ENCODE results near the gene PLAU. TPM values are rescaled to one million over a fixed set of nuclear protein-coding genes. Genes with fewer than 3 reads are reported as not detected.
A peak's percentile ranks its signal among the peaks of the same experiment; 100 is the strongest.
"Not testable (repeated sequence)": the region's sequence is repeated elsewhere in the genome, so short reads cannot be mapped to it uniquely, and the experiment has no call there.

PLAU gene
- total RNA-seq, 2 donors from 2014 or later = 7.1 to 11.0 TPM

DNA sequence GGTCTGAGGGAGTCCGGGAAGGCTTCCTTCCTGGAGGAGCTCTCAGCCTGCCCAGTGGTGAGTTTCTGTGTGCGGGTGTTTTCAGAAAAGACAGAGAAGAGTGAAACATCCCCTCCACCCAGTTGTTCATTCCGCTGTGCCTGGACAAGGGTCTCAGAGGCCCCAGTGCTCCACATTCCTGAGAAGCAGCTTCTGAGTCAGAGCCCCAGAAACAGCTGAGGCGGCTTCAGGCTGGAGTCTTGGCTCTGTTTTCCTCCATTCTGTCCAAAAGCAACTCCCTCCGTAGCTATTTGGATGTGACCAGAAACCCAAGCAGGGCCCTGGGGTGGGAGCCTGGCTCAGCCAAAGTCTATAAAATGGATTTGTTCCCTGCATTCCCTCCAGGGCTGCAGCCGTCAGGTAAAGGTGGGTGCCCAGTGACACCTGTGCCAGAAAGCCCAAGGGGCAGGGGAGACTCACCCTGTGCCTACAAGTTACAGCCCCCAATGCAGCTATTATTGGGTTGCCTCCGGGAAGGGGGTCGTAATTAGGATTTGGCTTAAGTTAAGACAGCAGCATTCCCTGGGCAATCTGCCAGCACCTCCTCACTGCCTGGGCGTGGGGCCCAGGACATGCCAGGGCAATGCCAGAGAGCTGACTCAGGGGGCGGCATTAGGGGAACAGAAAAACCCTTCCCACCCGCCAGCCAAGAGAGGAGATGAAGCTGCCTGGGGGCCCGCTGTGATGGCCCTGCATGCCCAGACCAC, 23.5 kb upstream of the PLAU start:
- Histone ChIP-seq H3K27ac (peak overlapping the region; percentile 75 to 82), H3K9me3 (no peaks in the 10 kb centered on the region), H3K4me1 (replicated peaks) (peaks cover 29% of the 10 kb centered on the region), H3K36me3 (no peaks in the 10 kb centered on the region), H3K27me3 (replicated peaks; ENCODE audit: insufficient read depth) (no peaks in the 10 kb centered on the region), H3K4me3 (no peak overlapping the region)
- WGBS = 8% methylated on average over 12 of the region's 12 CpGs
- intact Hi-C loops (cut with DNase I) = loop anchor here (2.0 to 5.0 kb wide), 2 partner anchors 195 to 347 kb away; no protein-coding TSS in a partner anchor
- DNase-seq (ENCODE audit: low spot score) = peak; percentile 85
- TF ChIP-seq POLR2A (IDR thresholded peaks at IDR 0.05) = no peak
- peak in 2 of 4 experiments; percentile 21 to 24 for TF ChIP-seq CTCF (IDR thresholded peaks at IDR 0.05)
- peak; percentile 71 for TF ChIP-seq POLR2AphosphoS5 (IDR thresholded peaks at IDR 0.05)

GRCh38 chr10:73888514-73888913, 22.4 kb upstream of the PLAU start:
- Histone ChIP-seq H3K27me3 (replicated peaks; ENCODE audit: insufficient read depth) (no peaks in the 10 kb centered on the region), H3K4me1 (replicated peaks) (peaks cover 29% of the 10 kb centered on the region), H3K36me3 (no peaks in the 10 kb centered on the region), H3K9me3 (no peaks in the 10 kb centered on the region), H3K4me3 (no peak overlapping the region), H3K27ac (peak overlapping the region; percentile 75 to 82)
- DNase-seq (ENCODE audit: low spot score) = peak; percentile 82
- 21% methylated on average over 5 of the region's 5 CpGs for WGBS
- TF ChIP-seq POLR2AphosphoS5 (IDR thresholded peaks at IDR 0.05) (peak; percentile 78), POLR2A (IDR thresholded peaks at IDR 0.05) (no peak)
- intact Hi-C loops (cut with DNase I) = loop anchor here (5.0 kb wide), 1 partner anchor 194 kb away; no protein-coding TSS in a partner anchor

- 30% methylated on average over 7 of the region's 7 CpGs for WGBS
- intact Hi-C loops (cut with DNase I) = loop anchor here (5.0 kb wide), 1 partner anchor 193 kb away; no protein-coding TSS in a partner anchor
- Histone ChIP-seq H3K4me1 (replicated peaks) (peaks cover 29% of the 10 kb centered on the region), H3K4me3 (no peak overlapping the region), H3K27me3 (replicated peaks; ENCODE audit: insufficient read depth) (no peaks in the 10 kb centered on the region), H3K9me3 (no peaks in the 10 kb centered on the region), H3K36me3 (no peaks in the 10 kb centered on the region), H3K27ac (peak overlapping the region; percentile 75 to 82)
- peak; percentile 90 for DNase-seq (ENCODE audit: low spot score)
- peak; percentile 45 for TF ChIP-seq POLR2AphosphoS5 (IDR thresholded peaks at IDR 0.05)
- no peak for TF ChIP-seq CTCF (IDR thresholded peaks at IDR 0.05)
- peak; percentile 54 for TF ChIP-seq POLR2A (IDR thresholded peaks at IDR 0.05)
Measured at GRCh38 chr10:73889014-73889413, 21.9 kb upstream of the PLAU start.

- H3K9me3 ChIP-seq; DNase-seq (ENCODE audit: low spot score); H3K4me3 ChIP-seq; H3K27me3 ChIP-seq (replicated peaks; ENCODE audit: insufficient read depth); H3K36me3 ChIP-seq: not testable (repeated sequence)
- 67% methylated on average over 3 of the region's 3 CpGs for WGBS
- Histone ChIP-seq H3K27ac (peak overlapping the region; percentile 75 to 82), H3K4me1 (replicated peaks) (peaks cover 29% of the 10 kb centered on the region)
- intact Hi-C loops (cut with DNase I) = loop anchor here (5.0 kb wide), 1 partner anchor 193 kb away; no protein-coding TSS in a partner anchor
Measured at GRCh38 chr10:73889416-73889815, 21.5 kb upstream of the PLAU start.

- H3K4me3 ChIP-seq = no peak overlapping the region
- H3K27ac ChIP-seq = no peak overlapping the region
- no peaks in the 10 kb centered on the region for H3K27me3 ChIP-seq (replicated peaks; ENCODE audit: insufficient read depth)
- H3K9me3 ChIP-seq = no peaks in the 10 kb centered on the region
- no peak for DNase-seq (ENCODE audit: low spot score)
- H3K36me3 ChIP-seq = no peaks in the 10 kb centered on the region
- peaks cover 29% of the 10 kb centered on the region for H3K4me1 ChIP-seq (replicated peaks)
- TF ChIP-seq POLR2AphosphoS5 (IDR thresholded peaks at IDR 0.05) (no peak), POLR2A (IDR thresholded peaks at IDR 0.05) (no peak), CTCF (IDR thresholded peaks at IDR 0.05) (no peak)
- intact Hi-C loops (cut with DNase I) = no loop called here
- 93% methylated on average over 5 of the region's 5 CpGs for WGBS
Measured at GRCh38 chr10:73890261-73890660, 20.7 kb upstream of the PLAU start.

DNA sequence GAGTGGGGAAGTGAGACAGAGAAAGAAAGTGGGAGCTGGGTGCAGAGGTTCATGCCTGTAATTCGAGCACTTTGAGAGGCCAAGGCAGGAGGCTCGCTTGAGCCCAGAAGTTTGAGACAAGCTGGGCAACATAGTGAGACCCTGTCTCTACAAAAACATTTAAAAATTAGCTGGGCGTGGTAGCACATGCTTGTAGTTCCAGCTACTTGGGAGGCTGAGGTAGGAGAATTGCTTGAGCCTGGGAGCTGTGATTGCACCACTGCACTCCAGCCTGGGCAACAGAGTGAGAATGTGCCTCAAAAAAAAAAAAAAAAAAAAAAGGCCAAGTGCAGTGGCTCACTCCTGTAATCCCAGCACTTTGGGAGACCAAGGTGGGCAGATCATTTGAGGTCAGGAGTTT, 20.1 kb upstream of the PLAU start:
- intact Hi-C loops (cut with DNase I); H3K27me3 ChIP-seq (replicated peaks; ENCODE audit: insufficient read depth); H3K4me3 ChIP-seq; H3K27ac ChIP-seq; H3K36me3 ChIP-seq; DNase-seq (ENCODE audit: low spot score); H3K9me3 ChIP-seq: not testable (repeated sequence)
- WGBS = 79% methylated on average over 3 of the region's 3 CpGs
- H3K4me1 ChIP-seq (replicated peaks) = peaks cover 29% of the 10 kb centered on the region
